Transverse colon (tissue), 4 donors: Measurements from ENCODE around the gene NUP85. TPM values are rescaled to one million over a fixed set of nuclear protein-coding genes. Genes with fewer than 3 reads are reported as not detected.
"Not testable (repeated sequence)": the region's sequence is repeated elsewhere in the genome, so short reads cannot be mapped to it uniquely, and the experiment has no call there.

Experiments used
- DNase-seq: peaks from one replicate; pipeline ENCODE4 v3.0.0-alpha.2; 2019
- H3K27ac ChIP-seq, 4 donors: fragments of 200-600 bp; sonication (generic); 2 replicates each; pipeline ENCODE4 v1.5.1; 2016 to 2018; ENCODE audit warnings: inconsistent platforms in 4 of 4
- H3K27me3 ChIP-seq: fragments of 200-600 bp; sonication (generic); 2 replicates; pipeline ENCODE4 v1.5.1; 2017; ENCODE audit warnings: inconsistent platforms
- H3K36me3 ChIP-seq, 4 donors: fragments of 200-600 bp; sonication (generic); 2 replicates each; pipeline ENCODE4 v1.5.1; 2017 to 2019; ENCODE audit warnings: inconsistent platforms in 4 of 4
- H3K4me1 ChIP-seq, 4 donors: fragments of 200-600 bp; sonication (generic); 2 replicates each; pipeline ENCODE4 v1.5.1; 2017 to 2020; ENCODE audit warnings: inconsistent platforms in 4 of 4
- H3K4me3 ChIP-seq, 4 donors: fragments of 200-600 bp; sonication (generic); 1 replicate in 1 of 4; 2 replicates in 3 of 4; pipeline versions ENCODE4 v1.5.1 to v1.6.1; 2017 to 2019; ENCODE audit warnings: inconsistent platforms in 4 of 4
- H3K9me3 ChIP-seq, 2 donors: fragments of 200-600 bp; sonication (generic); 2 replicates each; pipeline ENCODE4 v1.5.1; 2017 to 2019; ENCODE audit warnings: inconsistent platforms in 2 of 2
- CTCF ChIP-seq, 5 experiments: fragments of 200-600 bp in 3 of 5; fragments of 450-650 bp in 2 of 5; sonication (generic) in 3 of 5; IDR thresholded peaks; 1 replicate in 2 of 5; 2 replicates in 3 of 5; pipeline ENCODE4 v1.5.1; 2016 to 2017; ENCODE audit warnings: antibody characterized with exemption in 5 of 5, inconsistent platforms in 3 of 5, mild to moderate bottlenecking in 2 of 5, moderate library complexity in 1 of 5
- EP300 ChIP-seq: sonication (generic); formaldehyde crosslinking; IDR thresholded peaks from one replicate; pipeline ENCODE4 v1.6.1; 2017; ENCODE audit warnings: antibody characterized with exemption, low read depth
- POLR2A ChIP-seq: fragments of 450-650 bp; IDR thresholded peaks from one replicate; pipeline ENCODE4 v1.6.1; 2016; ENCODE audit warnings: antibody characterized with exemption, mild to moderate bottlenecking, moderate library complexity
- POLR2AphosphoS5 ChIP-seq, 3 donors: sonication (generic); formaldehyde crosslinking; IDR thresholded peaks; one replicate each; pipeline ENCODE4 v1.6.1; 2016; ENCODE audit warnings: antibody characterized with exemption in 3 of 3
- WGBS, 2 donors: methylation state at CpG; one replicate each; pipeline ENCODE4 v1.1.5; 2018; ENCODE audit warnings: low coverage in 1 of 2; 5-methylcytosine and 5-hydroxymethylcytosine counted together
- in situ Hi-C, 4 donors: fragments of 200-750 bp; cut with MboI; loops; one replicate each; pipeline versions ENCODE4 v1.15.0 to v1.15.1; 2017; ENCODE audit warnings: low sequenced_read_pairs in 3 of 4, low pct_ligation_motif_present in 1 of 4, low pct_unique_long_range_greater_than_20kb in 1 of 4
- intact Hi-C: fragments of 100-400 bp; cut with DNase I; formaldehyde crosslinking; loops from one replicate; pipeline ENCODE4 v1.15.1; 2023; ENCODE audit warnings: low total_unique reads
- total RNA-seq, 4 donors: library from RNA; depleted of rRNA; stranded (reverse); fragments of >200 nt; gene quantifications; one replicate each; pipeline ENCODE4 v1.1.0, GENCODE V29; 2016

NUP85 gene
- total RNA-seq, 4 donors from 2014 or later = 13.1 to 204 (median 31.8) TPM

- DNase-seq = no peak
- WGBS, 2 donors = 60 to 80% methylated on average over 4 of the region's 4 CpGs
- H3K27ac ChIP-seq = no peak overlapping the region
- intact Hi-C loops (no loop called here), in situ Hi-C loops (loop anchor here in 1 of 4 donors (25.0 kb wide), 1 partner anchor 229 kb away; the partner anchor contains the start of gene HID1)
- no peaks in the 10 kb centered on the region for H3K9me3 ChIP-seq
- H3K36me3 ChIP-seq = no peaks in the 10 kb centered on the region
- H3K4me1 ChIP-seq = no peaks in the 10 kb centered on the region
- no peak overlapping the region for H3K4me3 ChIP-seq
- no peaks in the 10 kb centered on the region for H3K27me3 ChIP-seq
- TF ChIP-seq POLR2AphosphoS5 (IDR thresholded peaks at IDR 0.05) = no peak
- no peak for TF ChIP-seq EP300
- no peak for TF ChIP-seq CTCF (IDR thresholded peaks at IDR 0.05)
- no peak for TF ChIP-seq POLR2A
These were observed 13.9 kb upstream of the NUP85 start for GRCh38 chr17:75191584-75191983.

GRCh38 chr17:75194879-75195278 is 10.6 kb upstream of the NUP85 start:
- TF ChIP-seq POLR2A (no peak), POLR2AphosphoS5 (IDR thresholded peaks at IDR 0.05) (no peak), EP300 (no peak), CTCF (IDR thresholded peaks at IDR 0.05) (no peak)
- Histone ChIP-seq H3K4me1 (no peaks in the 10 kb centered on the region), H3K9me3 (no peaks in the 10 kb centered on the region), H3K4me3 (no peak overlapping the region), H3K27ac (no peak overlapping the region), H3K36me3 (no peaks in the 10 kb centered on the region), H3K27me3 (no peaks in the 10 kb centered on the region)
- intact Hi-C loops = no loop called here
- no peak for DNase-seq
- 65 to 79% methylated on average over 3 to 4 of the region's 5 CpGs for WGBS, 2 donors
- in situ Hi-C loops = loop anchor here in 1 of 4 donors (25.0 kb wide), 1 partner anchor 233 kb away; the partner anchor contains the start of gene HID1

DNA sequence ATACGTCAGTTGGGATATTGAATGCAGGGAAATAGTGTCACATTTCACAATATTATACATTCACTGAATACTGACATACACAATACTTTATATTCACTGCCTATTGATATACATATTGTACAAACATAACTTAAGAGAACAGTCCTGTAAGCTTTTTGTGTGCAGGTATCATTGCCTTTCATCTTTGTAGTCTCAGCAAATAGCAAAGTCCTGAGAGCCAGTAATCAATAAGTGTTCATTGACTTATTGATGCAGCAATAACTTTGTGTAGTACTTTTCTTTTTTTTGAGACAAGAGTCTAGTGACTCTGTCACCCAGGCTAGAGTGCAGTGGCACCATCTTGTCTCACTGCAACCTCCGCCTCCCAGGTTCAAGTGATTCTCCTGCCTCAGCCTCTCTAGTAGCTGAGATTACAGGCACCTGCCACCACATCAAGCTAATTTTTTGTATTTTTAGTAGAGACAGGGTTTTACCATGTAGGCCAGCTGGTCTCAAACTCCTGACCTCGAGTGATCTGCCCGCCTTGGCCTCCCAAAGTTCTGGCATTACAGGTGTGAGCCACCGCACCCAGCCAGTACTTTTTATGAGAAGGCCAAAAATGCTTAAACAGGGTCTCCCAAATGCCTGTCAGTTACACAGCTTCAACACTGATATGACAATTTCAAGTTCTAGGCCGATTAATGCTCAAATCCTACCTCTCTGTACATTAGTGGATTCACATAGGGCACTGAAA is 5.4 kb upstream of the NUP85 start:
- H3K27ac ChIP-seq = no peak overlapping the region
- H3K4me3 ChIP-seq = no peak overlapping the region
- in situ Hi-C loops = loop anchor here in 2 of 4 donors (10.0 to 25.0 kb wide), 2 partner anchors 85 to 238 kb away; partner anchors contain the start of gene HID1 (in 1 of the 2)
- peaks cover 0 to 14% (median 6%) of the 10 kb centered on the region in 4 donors for H3K4me1 ChIP-seq
- no peak for DNase-seq
- H3K27me3 ChIP-seq = no peaks in the 10 kb centered on the region
- H3K36me3 ChIP-seq = no peaks in the 10 kb centered on the region
- intact Hi-C loops = loop anchor here (5.0 to 10.0 kb wide), 2 partner anchors 88 to 125 kb away; no protein-coding TSS in a partner anchor
- H3K9me3 ChIP-seq = no peaks in the 10 kb centered on the region
- 90 to 91% methylated on average over 2 to 6 of the region's 6 CpGs for WGBS, 2 donors
- TF ChIP-seq POLR2AphosphoS5 (IDR thresholded peaks at IDR 0.05) = no peak
- TF ChIP-seq CTCF (IDR thresholded peaks at IDR 0.05) = no peak
- no peak for TF ChIP-seq POLR2A
- TF ChIP-seq EP300 = no peak

GRCh38 chr17:75205793-75206163 is 299 bp downstream of the NUP85 start:
- no peak for DNase-seq
- no peaks in the 10 kb centered on the region for H3K9me3 ChIP-seq
- intact Hi-C loops = loop anchor here (10.0 kb wide), 1 partner anchor 131 kb away; no protein-coding TSS in a partner anchor
- H3K36me3 ChIP-seq = peaks cover 0 to 15% (median 7%) of the 10 kb centered on the region in 4 donors
- 0 to 1% methylated on average over 11 to 20 of the region's 22 CpGs for WGBS, 2 donors
- peaks cover 11 to 34% (median 21%) of the 10 kb centered on the region in 4 donors for H3K4me1 ChIP-seq
- no peaks in the 10 kb centered on the region for H3K27me3 ChIP-seq
- H3K27ac ChIP-seq = peak overlapping the region; percentile 90 to 95 (median 94)
- TF ChIP-seq POLR2A (no peak), CTCF (IDR thresholded peaks at IDR 0.05) (peak in 1 of 5 experiments; percentile 9)
- in situ Hi-C loops = loop anchor here in 1 of 4 donors (10.0 kb wide), 1 partner anchor 91 kb away; no protein-coding TSS in a partner anchor
- H3K4me3 ChIP-seq = peak overlapping the region; percentile 73 to 90 (median 88)

GRCh38 chr17:75207050-75207407 is 1.6 kb downstream of the NUP85 start:
- H3K27me3 ChIP-seq, DNase-seq, H3K9me3 ChIP-seq, H3K27ac ChIP-seq: not testable (repeated sequence)
- Histone ChIP-seq H3K4me1 (peaks cover 11 to 31% (median 21%) of the 10 kb centered on the region in 4 donors), H3K4me3 (peak overlapping the region in 1 of 4 donors; percentile 88), H3K36me3 (peaks cover 0 to 23% (median 10%) of the 10 kb centered on the region in 4 donors)
- in situ Hi-C loops = loop anchor here in 1 of 4 donors (10.0 kb wide), 1 partner anchor 92 kb away; no protein-coding TSS in a partner anchor
- intact Hi-C loops = loop anchor here (10.0 kb wide), 1 partner anchor 132 kb away; no protein-coding TSS in a partner anchor
- WGBS, 2 donors = 80 to 100% methylated on average over 2 to 8 of the region's 8 CpGs
